GM18517 (cell line): ENCODE measurements around the gene INTU.
A peak's percentile ranks its signal among the peaks of the same experiment; 100 is the strongest.
"Not testable (repeated sequence)": the region's sequence is repeated elsewhere in the genome, so short reads cannot be mapped to it uniquely, and the experiment has no call there.

Experiments
- ATAC-seq: cut with Tn5 transposase; IDR thresholded peaks from one replicate; pipeline ENCODE4 v1.9.1; 2021; ENCODE audit warnings: mild to moderate bottlenecking, moderate library complexity; ENCODE audit not compliant: unreplicated experiment

Gene INTU

GRCh38 chr4:127642169-127642568 is 9.4 kb downstream of the INTU start:
- no peak for ATAC-seq

- ATAC-seq, result no peak
Measured at GRCh38 chr4:127643791-127644190, 11.0 kb downstream of the INTU start.

GRCh38 chr4:127648061-127648460 is 15.3 kb downstream of the INTU start:
- ATAC-seq, result no peak

GRCh38 chr4:127655590-127655989 is 22.8 kb downstream of the INTU start:
- not testable (repeated sequence) for ATAC-seq

GRCh38 chr4:127656047-127656680 is 23.4 kb downstream of the INTU start:
- no peak for ATAC-seq

- no peak for ATAC-seq
Measured at GRCh38 chr4:127660284-127660885, 27.6 kb downstream of the INTU start.

- no peak for ATAC-seq
Measured at GRCh38 chr4:127667116-127667515, 34.4 kb downstream of the INTU start.

GRCh38 chr4:127667772-127668171 is 35.0 kb downstream of the INTU start:
- ATAC-seq, result no peak

GRCh38 chr4:127668770-127669169 is 36.0 kb downstream of the INTU start:
- ATAC-seq, result no peak

- ATAC-seq, result no peak
Measured at GRCh38 chr4:127669691-127670090, 36.9 kb downstream of the INTU start.

GRCh38 chr4:127672111-127672510 is 39.4 kb downstream of the INTU start:
- ATAC-seq, result no peak

- ATAC-seq, result no peak
Measured at GRCh38 chr4:127685292-127685691, 52.5 kb downstream of the INTU start.

- ATAC-seq, result no peak
Measured at GRCh38 chr4:127686658-127687057, 53.9 kb downstream of the INTU start.

- no peak for ATAC-seq
Measured at GRCh38 chr4:127687580-127687979, 54.8 kb downstream of the INTU start.

GRCh38 chr4:127698789-127699200 is 66.0 kb downstream of the INTU start:
- ATAC-seq, result peak; percentile 100

GRCh38 chr4:127708985-127709384 is 76.2 kb downstream of the INTU start:
- no peak for ATAC-seq

- no peak for ATAC-seq
Measured at GRCh38 chr4:127709456-127709855, 76.7 kb downstream of the INTU start.

GRCh38 chr4:127730142-127730913 is 97.6 kb downstream of the INTU start, which contains the start of gene SLC25A31:
SLC25A31 (plus strand) TSS chr4:127730400; CDS start chr4:127730546, 146 bp downstream.
- no peak for ATAC-seq

- no peak for ATAC-seq
Measured at GRCh38 chr4:127731406-127731805, 98.6 kb downstream of the INTU start.

- ATAC-seq, result peak; percentile 90
Measured at GRCh38 chr4:127732623-127733328, 100.0 kb downstream of the INTU start.

- no peak for ATAC-seq
Measured at GRCh38 chr4:127734976-127735375, 102.2 kb downstream of the INTU start.
